GM12878 (cell line): ENCODE measurements around the gene RHOB.

Experiments
- BHLHE40 ChIP-seq, 2 experiments: fragments of 450-650 bp in 1 of 2; IDR thresholded peaks; 2 replicates each; pipeline ENCODE4 v1.6.1; 2011 to 2017; ENCODE audit warnings: low read depth in 2 of 2, borderline replicate concordance in 1 of 2, improper control_type of control experiment in 1 of 2, low read length in 1 of 2, mild to moderate bottlenecking in 1 of 2
- CBX3 ChIP-seq: fragments of 200-600 bp; sonication (generic); IDR thresholded peaks from 2 replicates; pipeline ENCODE4 v1.6.1; 2016; ENCODE audit warnings: low read depth, borderline replicate concordance
- FOXM1 ChIP-seq: IDR thresholded peaks from 2 replicates; pipeline ENCODE4 v1.6.1; 2012; ENCODE audit warnings: low read depth, mild to moderate bottlenecking, inconsistent platforms, low read length, moderate library complexity
- RFX5 ChIP-seq: IDR thresholded peaks from 2 replicates; pipeline ENCODE4 v1.6.1; 2011; ENCODE audit warnings: low read depth, low read length, improper control_type of control experiment
- TCF3 ChIP-seq: IDR thresholded peaks from 2 replicates; pipeline ENCODE4 v1.6.1; 2012; ENCODE audit warnings: low read depth, mild to moderate bottlenecking, low read length, borderline replicate concordance; ENCODE audit not compliant: insufficient read depth
- ZBED1 ChIP-seq: IDR thresholded peaks from 2 replicates; pipeline ENCODE4 v1.6.1; 2016; ENCODE audit warnings: borderline replicate concordance
- TF ChIP-seq, protein P1 (sequence below): fragments of 450-650 bp; formaldehyde crosslinking; IDR thresholded peaks from 2 replicates; pipeline ENCODE4 v1.4.0; 2022; ENCODE audit warnings: mild to moderate bottlenecking, moderate library complexity
- TF ChIP-seq, protein P2 (sequence below): IDR thresholded peaks from 2 replicates; pipeline ENCODE4 v1.6.1; 2012; ENCODE audit warnings: mild to moderate bottlenecking, low read depth, low read length

DNA sequence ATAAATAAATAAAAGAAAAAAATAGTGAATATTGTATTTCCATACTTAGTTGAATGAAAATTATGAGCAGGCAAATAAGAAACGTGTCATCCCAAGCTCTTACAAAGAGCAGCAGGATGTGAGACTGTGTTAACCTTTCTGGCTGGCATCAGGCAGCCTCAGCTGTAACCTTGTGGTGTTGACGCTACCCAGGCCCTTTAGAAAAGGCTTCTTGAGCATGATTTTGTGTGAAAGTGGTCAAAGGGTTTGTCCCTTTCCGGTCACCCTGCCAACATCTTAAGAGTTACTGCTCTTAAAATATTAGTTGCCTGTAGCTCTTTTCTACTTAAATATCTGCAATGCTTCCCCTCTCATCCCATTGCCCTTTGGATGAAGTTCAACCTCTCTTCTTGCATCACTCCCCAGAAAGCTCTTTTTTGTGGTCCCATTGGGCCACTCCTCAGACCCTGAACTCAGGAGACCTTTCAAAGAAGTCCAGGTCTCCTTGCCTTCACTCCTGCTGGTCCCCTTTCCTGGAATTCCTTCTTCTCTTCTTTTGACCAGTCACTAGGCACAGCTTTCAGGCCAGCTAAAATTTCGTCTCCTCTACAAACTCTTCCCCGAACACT lies 35.0 kb downstream of the RHOB start:
- TF ChIP-seq, protein P1, sequence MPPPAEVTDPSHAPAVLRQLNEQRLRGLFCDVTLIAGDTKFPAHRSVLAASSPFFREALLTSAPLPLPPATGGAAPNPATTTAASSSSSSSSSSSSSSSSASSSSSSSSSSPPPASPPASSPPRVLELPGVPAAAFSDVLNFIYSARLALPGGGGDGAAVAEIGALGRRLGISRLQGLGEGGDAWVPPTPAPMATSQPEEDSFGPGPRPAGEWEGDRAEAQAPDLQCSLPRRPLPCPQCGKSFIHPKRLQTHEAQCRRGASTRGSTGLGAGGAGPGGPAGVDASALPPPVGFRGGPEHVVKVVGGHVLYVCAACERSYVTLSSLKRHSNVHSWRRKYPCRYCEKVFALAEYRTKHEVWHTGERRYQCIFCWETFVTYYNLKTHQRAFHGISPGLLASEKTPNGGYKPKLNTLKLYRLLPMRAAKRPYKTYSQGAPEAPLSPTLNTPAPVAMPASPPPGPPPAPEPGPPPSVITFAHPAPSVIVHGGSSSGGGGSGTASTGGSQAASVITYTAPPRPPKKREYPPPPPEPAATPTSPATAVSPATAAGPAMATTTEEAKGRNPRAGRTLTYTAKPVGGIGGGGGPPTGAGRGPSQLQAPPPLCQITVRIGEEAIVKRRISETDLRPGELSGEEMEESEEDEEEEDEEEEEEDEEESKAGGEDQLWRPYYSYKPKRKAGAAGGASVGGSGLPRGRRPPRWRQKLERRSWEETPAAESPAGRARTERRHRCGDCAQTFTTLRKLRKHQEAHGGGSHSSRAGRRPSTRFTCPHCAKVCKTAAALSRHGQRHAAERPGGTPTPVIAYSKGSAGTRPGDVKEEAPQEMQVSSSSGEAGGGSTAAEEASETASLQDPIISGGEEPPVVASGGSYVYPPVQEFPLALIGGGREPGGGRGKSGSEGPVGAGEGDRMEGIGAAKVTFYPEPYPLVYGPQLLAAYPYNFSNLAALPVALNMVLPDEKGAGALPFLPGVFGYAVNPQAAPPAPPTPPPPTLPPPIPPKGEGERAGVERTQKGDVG (CRISPR knock-in tag): no peak
- TF ChIP-seq CBX3 (no peak), RFX5 (no peak), ZBED1 (no peak), FOXM1 (no peak), TCF3 (no peak), BHLHE40 (IDR thresholded peaks at IDR 0.05; ENCODE audit: borderline replicate concordance in 1 of 2, low read depth in 2 of 2, low read length in 1 of 2) (no peak)
- TF ChIP-seq, protein P2, sequence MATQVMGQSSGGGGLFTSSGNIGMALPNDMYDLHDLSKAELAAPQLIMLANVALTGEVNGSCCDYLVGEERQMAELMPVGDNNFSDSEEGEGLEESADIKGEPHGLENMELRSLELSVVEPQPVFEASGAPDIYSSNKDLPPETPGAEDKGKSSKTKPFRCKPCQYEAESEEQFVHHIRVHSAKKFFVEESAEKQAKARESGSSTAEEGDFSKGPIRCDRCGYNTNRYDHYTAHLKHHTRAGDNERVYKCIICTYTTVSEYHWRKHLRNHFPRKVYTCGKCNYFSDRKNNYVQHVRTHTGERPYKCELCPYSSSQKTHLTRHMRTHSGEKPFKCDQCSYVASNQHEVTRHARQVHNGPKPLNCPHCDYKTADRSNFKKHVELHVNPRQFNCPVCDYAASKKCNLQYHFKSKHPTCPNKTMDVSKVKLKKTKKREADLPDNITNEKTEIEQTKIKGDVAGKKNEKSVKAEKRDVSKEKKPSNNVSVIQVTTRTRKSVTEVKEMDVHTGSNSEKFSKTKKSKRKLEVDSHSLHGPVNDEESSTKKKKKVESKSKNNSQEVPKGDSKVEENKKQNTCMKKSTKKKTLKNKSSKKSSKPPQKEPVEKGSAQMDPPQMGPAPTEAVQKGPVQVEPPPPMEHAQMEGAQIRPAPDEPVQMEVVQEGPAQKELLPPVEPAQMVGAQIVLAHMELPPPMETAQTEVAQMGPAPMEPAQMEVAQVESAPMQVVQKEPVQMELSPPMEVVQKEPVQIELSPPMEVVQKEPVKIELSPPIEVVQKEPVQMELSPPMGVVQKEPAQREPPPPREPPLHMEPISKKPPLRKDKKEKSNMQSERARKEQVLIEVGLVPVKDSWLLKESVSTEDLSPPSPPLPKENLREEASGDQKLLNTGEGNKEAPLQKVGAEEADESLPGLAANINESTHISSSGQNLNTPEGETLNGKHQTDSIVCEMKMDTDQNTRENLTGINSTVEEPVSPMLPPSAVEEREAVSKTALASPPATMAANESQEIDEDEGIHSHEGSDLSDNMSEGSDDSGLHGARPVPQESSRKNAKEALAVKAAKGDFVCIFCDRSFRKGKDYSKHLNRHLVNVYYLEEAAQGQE: no peak
